Suprapubic skin (tissue), 3 donors: ENCODE results near the gene CHD3.

Experiments used
- POLR2A ChIP-seq, 2 donors: fragments of 450-650 bp; IDR thresholded peaks; one replicate each; pipeline ENCODE4 v1.6.1; 2017; ENCODE audit warnings: antibody characterized with exemption in 2 of 2, mild to moderate bottlenecking in 2 of 2, moderate library complexity in 2 of 2
- TF ChIP-seq, protein P1 (sequence below), 2 donors: fragments of 200-600 bp in 1 of 2; fragments of 450-650 bp in 1 of 2; sonication (generic) in 1 of 2; IDR thresholded peaks; one replicate each; pipeline ENCODE4 v1.5.1; 2016 to 2019; ENCODE audit warnings: antibody characterized with exemption in 2 of 2, mild to moderate bottlenecking in 1 of 2, moderate library complexity in 1 of 2

DNA sequence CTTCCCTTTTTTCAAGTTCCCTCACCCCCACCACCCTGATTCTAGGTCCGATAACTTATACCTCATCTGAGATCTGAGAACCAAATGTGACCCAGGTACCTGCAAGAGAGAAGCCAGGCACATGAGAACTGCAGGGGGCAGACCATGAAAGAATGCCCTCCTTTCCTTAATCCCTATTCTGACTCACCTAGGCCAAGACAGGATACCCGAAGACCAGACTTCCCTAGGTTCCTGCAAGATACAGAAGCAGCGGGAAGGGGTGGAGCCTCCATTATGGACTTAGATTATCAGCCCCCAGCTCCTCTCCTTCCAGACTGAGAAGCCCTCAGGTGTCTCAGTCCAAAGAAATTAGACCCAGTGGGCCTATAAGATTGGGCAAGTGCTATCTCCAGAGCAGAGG lies 39.0 kb downstream of the CHD3 start:
- no peak for TF ChIP-seq POLR2A (IDR thresholded peaks at IDR 0.05)
- TF ChIP-seq, protein P1, sequence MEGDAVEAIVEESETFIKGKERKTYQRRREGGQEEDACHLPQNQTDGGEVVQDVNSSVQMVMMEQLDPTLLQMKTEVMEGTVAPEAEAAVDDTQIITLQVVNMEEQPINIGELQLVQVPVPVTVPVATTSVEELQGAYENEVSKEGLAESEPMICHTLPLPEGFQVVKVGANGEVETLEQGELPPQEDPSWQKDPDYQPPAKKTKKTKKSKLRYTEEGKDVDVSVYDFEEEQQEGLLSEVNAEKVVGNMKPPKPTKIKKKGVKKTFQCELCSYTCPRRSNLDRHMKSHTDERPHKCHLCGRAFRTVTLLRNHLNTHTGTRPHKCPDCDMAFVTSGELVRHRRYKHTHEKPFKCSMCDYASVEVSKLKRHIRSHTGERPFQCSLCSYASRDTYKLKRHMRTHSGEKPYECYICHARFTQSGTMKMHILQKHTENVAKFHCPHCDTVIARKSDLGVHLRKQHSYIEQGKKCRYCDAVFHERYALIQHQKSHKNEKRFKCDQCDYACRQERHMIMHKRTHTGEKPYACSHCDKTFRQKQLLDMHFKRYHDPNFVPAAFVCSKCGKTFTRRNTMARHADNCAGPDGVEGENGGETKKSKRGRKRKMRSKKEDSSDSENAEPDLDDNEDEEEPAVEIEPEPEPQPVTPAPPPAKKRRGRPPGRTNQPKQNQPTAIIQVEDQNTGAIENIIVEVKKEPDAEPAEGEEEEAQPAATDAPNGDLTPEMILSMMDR (IDR thresholded peaks at IDR 0.05): no peak
